GM18502 (cell line): Measurements from ENCODE around the gene TUBA3E.
"Not testable (repeated sequence)": the region's sequence is repeated elsewhere in the genome, so short reads cannot be mapped to it uniquely, and the experiment has no call there.

Experiments
- ATAC-seq: cut with Tn5 transposase; IDR thresholded peaks from one replicate; pipeline ENCODE4 v1.9.1; 2021; ENCODE audit warnings: mild to moderate bottlenecking; ENCODE audit not compliant: unreplicated experiment, poor library complexity

Gene TUBA3E

GRCh38 chr2:130150181-130151144 is 47.8 kb downstream of the TUBA3E start:
- ATAC-seq, result no peak

GRCh38 chr2:130148515-130148914 is 49.7 kb downstream of the TUBA3E start:
- not testable (repeated sequence) for ATAC-seq

- ATAC-seq, result peak; percentile 93
Observed at GRCh38 chr2:130145006-130145414, 53.2 kb downstream of the TUBA3E start, which contains the start of gene CCDC74B. Gene CCDC74B (minus strand): TSS chr2:130145112. CDS start chr2:130144996, 116 bp downstream.

- not testable (repeated sequence) for ATAC-seq
Observed at GRCh38 chr2:130143266-130144039, 54.8 kb downstream of the TUBA3E start.

GRCh38 chr2:130142396-130143265 is 55.6 kb downstream of the TUBA3E start:
- not testable (repeated sequence) for ATAC-seq
